NCI-H345 treated with DMSO at 0.1 percent for 48 hours (cell line): Measurements from ENCODE around the gene PRKN.

ENCODE experiments used
- DNase-seq: peaks from one replicate; lab custom pipeline; 2025; ENCODE audit not compliant: unreplicated experiment; lab: John Stamatoyannopoulos, UW

The PRKN gene

DNA sequence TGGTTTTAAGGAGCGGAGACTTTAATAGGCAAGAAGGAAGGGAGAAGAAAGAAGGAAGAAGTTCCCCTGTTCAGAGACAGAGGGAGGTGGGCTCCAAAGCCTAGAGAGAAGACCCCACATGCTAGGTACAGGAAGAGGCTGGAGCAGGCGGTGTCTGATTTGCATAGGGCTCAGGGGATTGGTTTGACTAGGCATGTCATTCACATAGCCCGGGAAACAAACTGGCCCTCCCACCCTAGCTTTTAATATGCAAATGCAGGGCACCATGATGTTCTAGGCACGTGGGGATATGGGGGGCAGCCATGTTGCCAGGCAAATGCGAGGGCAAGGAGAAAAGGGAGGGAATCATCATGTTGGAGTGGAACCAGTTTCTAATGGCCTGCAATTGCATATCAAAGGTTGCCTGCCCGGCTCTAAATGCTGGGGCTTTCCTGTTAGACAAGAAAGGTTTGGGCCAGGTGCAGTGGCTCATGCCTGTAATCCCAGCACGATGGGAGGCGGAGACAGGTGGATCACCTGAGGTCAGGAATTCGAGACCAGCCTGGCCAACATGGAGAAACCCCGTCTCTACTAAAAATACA is 1419.4 kb downstream of the PRKN start:
- DNase-seq, result no peak

DNA sequence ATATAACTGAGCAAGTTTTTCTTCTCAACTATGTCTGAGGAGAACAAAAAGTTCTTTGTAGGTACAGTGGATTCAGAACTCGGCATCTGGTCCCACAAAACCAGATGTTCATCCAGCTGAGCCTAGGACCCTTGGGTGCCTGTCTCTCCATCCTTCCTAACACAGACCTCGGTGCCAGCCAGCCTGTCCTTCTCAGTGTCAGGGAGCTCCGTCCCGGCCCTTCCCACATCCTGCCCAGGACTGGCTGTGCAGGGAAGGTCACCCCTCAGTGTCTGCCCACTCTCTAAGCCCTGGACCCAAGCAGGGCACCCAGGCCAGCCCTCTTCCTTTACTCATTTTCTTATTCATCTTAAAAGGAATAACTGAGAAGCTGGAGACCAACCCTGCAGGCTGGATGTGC is 1421.7 kb downstream of the PRKN start:
- no peak for DNase-seq

DNA sequence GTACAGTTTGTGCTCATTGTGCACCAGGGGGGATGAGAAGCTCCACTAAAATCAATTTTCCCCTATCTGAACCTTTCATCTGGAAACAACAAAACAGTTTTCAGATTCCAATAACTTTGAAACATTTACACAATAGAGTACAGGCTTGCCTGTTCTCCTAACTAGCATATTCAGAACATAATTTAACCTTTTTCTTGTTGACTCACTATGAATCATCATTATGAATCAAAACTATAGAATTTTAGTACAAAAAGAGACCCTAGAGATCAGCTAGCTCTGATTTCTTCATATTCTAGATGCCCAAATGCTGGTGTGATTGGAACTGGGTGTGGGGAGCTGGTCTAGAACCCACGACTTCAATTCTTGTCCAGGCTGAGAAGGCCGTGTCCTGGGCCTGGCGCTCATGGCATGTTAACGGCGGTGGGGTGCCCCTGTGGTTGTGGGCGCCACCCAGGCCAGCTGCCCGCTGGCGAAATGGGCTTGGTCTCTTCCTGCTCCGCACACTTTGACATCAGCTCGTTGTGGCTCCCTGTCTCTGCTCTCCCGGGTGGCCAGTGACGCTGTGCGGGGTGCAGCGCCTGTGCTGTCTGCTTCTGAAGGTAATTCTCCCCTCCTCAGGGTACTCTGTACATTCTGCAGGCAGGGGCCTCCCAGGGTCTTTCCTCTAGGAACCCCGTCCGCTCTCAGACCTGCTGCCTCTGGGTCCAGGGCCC is 1423.8 kb downstream of the PRKN start:
- no peak for DNase-seq

DNA sequence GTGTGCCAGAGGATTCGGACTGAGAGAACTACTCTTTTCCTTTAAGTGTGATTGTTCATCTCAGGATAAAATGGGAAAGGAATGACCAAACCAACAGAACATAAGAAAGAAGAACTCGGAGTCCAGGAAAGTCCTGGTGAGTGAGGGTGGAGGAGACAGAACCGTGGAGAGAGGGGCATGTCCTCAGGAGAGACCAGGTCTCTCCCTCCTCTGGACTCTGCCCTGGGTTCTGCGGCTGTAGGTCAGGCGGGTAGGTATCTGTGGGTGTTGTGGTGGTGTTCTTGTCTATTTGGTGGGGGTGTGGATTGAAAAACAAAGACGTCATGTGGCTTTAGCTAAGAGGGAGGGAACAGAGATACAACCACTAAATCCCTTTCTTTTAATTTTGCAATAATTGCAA is 1424.6 kb downstream of the PRKN start:
- DNase-seq, result no peak

DNA sequence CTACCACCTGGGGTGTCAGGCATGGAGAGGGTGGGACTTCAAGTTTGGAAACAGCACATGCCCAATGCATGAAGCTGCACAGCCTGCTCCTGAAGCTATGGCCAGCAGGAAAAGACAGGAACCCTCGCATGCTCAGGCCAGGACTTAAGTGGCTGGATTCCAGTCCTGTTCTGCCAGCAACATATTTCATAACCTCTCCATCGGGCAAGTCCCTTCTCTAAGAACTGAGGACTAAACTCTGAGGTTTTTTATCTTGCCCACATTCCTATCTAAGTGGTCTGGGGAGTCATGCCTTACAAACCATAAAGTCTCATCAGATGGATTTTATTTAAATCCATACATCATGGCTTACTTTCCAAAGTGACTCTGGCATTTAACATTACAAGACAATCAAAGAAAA is 1426.2 kb downstream of the PRKN start:
- no peak for DNase-seq

DNA sequence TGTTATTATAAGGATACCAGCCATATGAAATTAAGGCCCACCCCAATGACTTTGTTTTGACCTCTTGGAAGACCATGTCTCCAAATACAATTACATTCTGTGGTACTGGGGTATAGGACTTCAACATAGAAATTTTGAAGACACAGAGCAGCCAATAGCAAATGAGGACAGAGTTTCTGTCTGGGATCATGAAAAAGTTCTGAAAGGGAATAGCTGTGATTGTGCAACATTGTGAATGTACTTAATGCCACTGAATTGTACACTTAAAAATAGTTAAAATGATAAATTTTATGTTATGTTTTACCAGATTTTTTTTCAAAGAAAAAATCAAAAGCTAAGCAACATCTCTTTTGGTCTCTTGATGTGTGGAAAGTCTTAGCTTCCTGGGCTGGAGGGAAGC is 1426.7 kb downstream of the PRKN start:
- no peak for DNase-seq

DNA sequence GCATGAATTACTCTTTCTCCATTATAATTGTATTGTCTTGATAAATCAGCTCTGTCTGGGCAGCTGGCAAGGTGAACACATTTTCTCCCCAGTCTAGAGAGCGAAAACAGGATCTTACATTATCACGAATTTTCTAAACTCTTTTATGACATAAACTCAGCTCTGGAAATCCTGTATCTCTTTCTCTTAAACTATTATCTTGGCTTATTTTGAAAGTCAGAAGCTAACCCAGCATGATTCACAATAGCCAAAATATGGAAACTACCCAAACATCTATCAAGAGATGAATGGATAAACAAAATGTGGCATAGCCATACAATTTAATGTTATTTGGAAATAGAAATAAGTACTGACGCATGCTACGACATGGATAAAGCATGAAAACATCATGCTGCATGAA is 1427.8 kb downstream of the PRKN start:
- DNase-seq, result no peak
